Activated CD4-positive, alpha-beta T cell treated with anti-CD3 and anti-CD28 coated beads, Interleukin-2, Interleukin-4, amounts not matched to agents 100 ng/mL and 50 ng/mL, durations not matched to agents 16 hours and 8 hours (primary cell): ENCODE data around the gene RBM20.
"Not testable (repeated sequence)": the region's sequence is repeated elsewhere in the genome, so short reads cannot be mapped to it uniquely, and the experiment has no call there.

Experiments
- DNase-seq: peaks from one replicate; pipeline ENCODE4 v3.0.0-alpha.2; 2020; ENCODE audit warnings: low spot score

RBM20 gene

DNA sequence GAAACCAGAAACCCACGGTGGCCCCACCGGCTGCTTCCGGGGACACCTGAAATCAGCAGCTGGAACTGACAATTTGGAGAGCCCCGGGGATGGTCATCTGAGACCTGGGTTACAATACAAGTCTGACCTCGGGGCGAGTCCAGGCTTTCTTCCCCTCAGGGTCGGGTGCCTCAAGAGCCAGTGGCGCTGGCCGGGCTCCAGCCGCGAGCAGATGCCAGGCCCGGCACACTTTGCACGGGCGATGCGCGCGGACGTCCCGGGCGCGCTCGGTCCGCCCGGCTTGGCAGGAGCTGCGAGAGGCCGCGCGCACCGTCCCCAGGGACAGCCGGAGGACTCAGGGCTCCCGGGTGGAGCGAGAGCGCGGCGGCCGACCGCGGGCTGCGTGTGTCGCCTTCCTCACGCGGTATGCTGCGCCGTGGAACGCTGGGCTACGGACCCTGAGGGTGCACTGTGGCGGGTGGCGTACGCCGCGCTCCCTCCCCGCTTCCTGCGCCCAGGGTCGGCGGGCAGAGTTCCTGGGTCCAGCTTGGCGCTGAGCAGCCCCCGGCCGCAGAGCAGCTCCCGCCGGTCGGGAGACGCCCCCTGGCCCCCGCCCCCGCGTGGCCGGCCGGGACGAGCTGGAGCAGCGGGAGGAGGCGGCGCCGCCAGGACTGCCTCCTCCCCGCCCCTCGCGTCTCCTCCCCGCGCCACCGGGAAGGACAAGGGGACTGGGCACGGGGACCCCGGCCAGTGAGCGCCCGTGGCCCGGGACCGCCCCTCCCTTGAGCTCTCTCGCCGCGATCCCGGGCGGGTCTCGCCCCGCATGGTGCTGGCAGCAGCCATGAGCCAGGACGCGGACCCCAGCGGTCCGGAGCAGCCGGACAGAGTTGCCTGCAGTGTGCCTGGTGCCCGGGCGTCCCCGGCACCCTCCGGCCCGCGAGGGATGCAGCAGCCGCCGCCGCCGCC is at the start of gene RBM20:
Gene RBM20, plus strand, starts transcription at position 684 of the 945 bp plus-strand sequence. Its CDS starts 119 bp downstream, at position 803.
- DNase-seq, result no peak

DNA sequence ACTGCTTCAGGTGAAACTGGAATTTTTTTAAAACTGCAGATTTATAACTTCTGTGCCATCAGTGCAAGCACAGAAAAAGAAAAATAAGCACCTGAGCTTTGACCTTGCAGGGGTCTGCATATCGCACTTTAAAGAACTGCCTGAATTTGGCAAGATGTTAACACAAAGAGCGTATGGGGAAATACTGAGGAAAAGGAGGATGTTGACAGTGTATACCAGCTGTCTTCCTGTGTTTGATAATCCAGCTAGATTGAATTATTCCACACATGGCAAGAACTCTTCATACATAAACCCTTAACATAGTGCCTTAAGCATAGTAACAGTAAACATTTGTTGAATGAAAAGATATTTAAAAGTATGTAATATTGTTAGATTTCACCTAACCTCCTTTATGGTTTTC is 46.7 kb upstream of the RBM20 start:
- DNase-seq, result no peak

DNA sequence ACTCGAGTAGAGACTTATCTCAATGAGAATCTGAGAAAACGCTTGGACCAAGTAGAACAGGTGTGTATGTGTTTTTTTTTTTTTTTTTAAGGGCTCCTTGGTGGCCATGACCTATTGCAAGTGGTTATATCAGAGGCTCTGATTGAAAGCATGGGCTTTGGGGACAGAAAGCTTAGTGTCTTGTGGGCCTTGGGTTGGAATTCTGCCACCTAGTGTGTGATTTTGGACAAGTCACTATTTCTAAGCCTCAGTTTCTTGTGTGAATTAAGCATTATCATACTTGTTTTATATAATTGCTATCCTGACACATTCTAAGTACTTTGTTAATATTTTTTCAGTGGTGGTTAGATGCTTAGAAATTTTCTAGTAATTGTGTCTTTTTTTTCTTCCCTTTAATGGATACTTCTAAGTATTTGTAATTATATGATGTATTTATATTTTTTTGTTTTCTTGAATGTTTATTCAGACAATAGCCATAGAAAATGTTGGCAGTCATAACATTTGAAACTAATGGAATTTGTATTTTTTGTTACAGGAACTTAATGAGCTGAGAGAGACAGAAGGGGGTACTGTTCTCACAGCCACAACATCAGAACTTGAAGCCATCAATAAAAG is 43.5 kb upstream of the RBM20 start:
- DNase-seq, result peak; percentile 61

DNA sequence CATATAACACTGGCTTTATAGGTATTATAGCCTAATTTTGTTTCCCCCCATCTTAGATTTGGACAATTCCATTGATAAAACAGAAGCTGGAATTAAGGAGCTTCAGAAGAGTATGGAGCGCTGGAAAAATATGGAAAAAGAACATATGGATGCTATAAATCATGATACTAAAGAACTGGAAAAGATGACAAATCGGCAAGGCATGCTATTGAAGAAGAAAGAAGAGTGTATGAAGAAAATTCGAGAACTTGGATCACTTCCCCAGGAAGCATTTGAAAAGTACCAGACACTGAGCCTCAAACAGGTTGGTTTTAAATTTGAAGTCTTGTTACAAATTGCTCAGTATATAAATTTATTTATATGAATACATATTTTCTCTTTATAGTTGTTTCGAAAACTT is 42.6 kb upstream of the RBM20 start:
- no peak for DNase-seq

DNA sequence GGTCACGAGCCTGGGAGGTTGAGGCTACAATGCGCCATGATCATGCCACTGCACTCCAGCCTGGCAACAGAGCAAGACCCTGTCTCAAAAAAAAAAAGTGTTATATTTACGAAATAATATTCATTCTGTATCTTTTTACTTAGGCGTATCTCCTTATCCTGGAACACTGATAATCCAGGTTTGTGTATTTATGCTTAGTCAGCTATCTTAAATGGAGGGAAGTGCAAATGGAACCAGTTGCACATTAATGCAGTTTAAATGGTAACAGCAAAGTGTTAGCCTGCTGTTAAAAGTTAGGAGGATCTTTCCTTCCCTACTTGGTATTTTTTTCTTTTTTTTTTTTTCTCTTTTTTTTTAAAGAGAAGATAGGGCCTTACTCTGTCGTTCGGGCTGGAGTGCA is 36.0 kb upstream of the RBM20 start:
- no peak for DNase-seq

DNA sequence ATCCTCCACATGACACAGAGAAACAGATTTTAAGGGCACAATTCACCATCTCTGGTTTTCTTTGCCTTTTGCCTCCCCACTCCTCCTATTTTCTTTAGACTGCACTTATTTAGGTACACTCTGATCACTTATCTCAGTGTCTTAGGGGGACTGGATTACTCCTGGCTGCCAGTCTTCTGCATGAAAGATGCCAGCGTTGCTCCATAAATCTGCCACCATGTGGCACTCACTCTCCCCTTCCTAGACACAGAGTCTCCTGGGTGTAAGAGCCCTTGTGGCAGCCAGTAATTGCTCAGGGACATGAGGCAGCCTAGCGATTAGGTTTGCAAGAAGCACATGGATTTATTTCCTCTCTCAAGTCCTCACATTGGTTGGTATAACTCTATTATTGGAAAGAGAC is 34.5 kb upstream of the RBM20 start:
- no peak for DNase-seq

DNA sequence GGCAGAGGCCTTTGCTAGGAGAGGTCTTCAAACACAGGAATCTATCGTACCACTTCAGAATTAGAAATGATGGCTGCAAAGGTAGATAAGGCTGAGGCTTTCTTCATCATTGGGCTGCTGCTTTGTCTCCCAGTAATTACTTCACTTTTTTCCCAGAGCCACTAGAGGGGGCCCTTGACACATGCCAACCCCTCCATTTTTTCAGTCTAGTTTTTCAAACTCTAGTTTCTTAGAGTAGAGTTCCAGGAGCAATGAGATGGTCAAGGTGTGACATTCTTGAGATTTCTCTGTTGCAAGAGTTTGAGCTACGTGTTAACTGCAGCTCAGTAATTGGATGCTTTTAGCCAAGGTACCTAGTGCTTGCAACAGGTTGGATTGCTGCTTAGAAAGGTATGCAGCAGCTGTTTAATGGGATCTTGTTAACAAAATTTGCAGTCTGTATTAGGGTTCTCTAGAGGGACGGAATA is 33.8 kb upstream of the RBM20 start:
- DNase-seq, result peak; percentile 67

DNA sequence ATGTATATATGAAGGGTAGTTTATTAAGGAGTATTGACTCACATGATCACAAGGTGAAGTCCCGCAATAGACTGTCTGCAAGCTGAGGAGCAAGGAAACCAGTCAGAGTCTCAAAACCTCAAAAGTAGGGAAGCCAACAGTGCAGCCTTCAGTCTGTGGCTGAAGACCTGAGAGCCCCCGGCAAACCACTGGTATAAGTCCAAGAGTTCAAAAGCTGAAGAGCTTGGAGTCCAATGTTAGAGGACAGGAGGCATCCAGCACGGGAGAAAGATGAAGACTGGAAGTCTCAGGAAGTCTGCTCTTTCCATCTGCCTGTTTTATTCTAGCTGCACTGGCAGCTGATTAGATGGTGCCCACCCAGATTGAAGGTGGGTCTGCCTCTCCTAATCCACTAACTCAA is 33.4 kb upstream of the RBM20 start:
- DNase-seq, result not testable (repeated sequence)

DNA sequence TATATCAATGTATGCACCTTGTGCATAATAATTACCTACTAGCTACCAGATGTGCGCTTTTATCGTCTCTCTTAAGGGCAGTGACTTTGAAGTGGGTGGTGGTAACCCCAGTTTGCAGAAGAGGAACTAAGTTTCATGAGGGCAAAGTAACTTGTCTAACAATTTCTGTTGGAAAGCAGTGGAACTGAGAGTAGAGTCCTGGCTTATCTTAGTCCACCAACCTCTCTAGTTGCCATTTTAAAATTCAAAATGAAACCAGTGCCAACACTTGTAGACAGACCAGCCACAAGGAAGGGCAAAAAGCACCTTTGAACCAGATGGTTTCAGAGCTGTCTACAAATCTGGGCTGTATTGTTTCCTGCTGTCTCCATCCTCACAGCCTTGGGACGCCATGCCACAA is 32.0 kb upstream of the RBM20 start:
- peak; percentile 39 for DNase-seq

DNA sequence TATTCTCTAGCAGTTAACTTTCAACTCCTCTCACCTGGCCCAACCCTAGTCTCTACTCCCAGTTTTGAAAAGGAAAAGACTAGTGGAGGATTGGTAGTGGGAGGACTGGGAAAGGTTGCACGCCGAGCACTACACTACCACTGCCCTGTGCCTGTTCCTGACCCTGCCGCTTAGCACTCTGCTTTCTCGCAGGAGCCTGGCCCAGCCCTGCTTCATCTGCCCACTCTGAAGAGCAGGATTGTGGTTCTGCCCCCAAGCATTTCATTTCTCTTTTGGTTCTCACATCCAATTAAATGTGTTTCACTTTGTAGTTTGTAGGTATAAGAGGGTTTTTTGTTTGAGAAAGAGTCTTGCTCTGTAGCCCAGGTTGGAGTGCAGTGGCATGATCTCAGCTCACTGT is 31.5 kb upstream of the RBM20 start:
- no peak for DNase-seq

DNA sequence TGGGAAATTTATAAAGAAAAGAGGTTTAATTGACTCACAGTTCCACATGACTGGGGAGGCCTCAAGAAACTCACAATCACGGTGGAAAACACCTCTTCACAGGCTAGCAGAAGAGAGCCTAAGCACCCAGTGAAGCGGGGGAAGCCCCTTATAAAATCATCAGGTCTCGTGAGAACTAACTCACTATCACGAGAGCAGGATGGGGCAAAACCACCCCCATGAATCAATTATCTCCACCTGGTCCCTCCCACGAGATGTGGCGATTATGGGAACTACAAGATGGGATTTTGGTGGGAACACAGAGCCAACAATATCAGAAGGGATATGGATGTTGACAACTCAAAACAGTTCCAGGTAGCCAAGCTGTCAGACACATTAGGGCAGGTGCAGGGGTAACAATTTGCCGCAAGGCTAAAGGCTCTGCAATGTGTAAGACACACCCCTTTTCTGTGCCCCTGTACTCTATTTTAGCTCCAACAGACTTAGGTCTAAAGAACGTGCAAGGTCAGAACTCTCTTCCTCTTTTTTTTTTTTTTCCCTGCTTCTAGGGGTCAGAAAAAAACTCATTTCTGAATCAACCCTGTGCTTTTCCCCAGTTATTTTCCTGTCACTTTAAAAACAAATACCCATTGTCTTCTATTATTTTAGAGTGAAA is 30.7 kb upstream of the RBM20 start:
- peak; percentile 41 for DNase-seq

DNA sequence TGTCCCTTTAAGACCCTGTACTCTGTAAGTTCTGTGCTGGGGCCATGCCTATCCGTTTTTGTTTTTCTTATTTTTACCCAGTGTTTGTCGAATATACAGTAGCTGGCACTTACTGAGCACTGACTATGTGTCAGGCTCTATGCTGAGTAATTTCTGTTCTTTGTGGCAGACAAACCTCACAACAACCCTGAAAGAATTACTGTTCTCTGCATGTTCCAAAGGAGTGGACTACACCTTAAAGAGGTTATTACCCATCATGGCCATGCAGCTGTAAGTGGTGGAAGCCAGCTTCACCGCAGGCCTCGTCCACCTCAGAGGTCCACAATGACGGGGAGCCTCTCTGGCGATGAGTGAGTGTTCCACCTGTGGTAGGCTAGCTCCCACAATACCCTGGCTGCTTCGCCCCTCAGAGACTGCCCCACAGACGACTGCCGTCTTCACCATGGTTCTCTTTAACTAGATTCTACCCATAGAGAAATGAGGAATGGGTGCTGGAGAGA is 30.1 kb upstream of the RBM20 start:
- peak; percentile 76 for DNase-seq

DNA sequence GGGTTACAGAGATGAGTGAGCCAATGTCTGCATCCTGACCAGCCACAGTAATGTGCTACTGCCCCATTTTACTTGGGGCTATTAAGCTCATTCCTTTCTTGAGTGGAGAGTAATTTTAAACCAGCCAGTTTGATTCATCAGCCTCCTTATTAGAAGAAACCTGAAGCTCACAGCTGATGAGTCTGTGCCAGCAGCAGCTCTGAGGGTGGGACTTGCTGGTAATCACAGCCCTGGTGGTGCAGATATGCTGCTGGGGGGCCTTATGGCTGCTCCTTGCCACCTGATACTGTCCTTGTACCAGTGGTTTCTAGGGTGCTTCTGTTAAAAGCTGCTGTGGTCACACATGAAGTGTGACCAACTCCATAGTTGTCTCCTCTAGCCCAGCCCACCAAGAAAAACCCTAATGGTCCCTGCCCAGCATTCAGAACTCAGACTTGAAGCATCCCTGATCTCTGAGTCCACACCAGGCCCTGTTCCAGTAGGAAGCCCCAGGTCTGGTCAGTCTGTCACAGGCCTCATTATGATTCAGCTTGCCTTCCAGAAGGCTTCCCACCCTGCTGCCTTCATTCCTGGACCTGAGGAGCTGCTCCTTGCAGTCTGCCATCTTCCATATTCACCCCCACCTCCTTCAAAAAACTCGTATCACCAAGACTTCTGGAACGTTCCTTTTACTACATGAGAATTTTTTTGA is 28.9 kb upstream of the RBM20 start:
- no peak for DNase-seq

DNA sequence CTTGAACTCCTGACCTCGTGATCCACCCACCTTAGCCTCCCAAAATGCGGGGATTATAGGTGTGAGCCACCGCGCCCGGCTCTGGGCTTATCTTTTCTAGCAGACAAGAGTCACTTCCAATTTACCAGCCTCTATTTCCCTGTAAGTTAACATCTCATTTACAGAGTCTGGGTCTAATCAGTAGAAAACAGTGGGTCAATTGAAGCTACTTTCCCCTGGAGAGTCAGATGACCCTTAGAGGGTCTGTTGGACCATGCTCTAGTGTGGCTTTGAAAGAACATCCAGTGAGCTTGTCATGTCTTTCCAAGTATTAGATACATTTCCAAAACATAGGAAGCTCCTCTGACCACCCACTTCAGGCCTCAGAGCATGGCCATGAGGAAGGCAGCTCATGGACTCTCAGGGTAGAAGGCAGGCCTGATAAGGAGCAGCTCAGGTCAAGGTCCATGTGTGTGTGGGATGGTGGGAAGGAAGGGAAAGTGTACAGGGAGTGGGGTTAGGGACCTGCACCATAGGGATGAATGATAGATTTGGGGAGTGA is 27.6 kb upstream of the RBM20 start:
- DNase-seq, result no peak

DNA sequence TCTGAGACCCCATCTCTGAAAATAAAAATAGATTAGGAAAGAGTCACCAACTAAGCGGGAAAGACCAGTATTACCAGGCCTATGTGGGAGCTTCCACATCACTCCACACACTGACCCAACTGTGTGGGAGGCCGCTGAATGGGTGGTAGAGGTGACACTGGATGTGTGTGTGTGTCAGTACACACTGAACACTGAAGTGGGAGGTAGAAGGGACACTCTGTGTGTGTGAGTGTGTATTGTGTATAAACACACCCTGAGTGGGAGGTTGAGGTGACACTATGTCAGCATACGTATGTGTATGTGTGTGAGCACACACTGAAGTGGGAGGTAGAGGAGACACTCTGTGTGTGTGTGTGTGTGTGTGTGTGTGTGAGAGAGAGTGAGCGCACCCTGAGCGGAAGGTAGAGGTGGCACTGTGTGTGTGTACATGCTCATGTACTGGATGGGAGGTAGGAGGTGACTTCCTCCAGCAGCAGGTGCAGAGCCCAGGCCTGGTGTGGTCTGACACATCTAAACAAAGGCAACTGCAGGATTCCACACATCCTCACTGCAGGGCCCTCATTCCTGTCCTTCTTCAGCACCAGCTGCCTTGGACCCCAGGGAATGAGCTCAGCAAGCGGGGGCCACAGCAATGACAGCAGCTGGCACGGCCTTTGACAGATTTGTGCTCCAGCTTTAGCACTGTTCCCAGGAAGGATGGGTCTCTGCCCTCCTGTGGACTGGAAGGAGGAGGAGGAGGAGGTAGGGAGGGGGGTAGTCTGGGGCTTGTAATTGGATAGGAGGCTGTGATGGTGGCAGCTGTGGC is 26.5 kb upstream of the RBM20 start:
- no peak for DNase-seq

DNA sequence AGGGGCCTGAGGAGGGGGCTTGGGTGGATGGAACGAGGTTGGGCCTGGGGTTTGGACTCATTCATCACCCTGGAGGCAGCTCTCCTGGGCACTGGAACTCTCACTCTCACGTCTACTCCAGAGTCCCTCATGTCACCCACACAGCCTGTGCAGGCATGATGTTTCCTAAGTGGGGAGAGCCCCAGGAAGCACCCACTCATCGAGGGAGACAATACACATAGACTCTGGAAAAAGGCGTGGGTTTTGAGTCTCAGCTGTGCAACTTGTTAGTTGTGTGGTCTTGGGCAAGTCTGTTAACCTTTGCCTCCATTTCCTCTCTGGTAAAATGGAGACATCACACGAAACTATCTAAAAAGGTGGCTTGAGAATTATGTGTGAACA is 25.9 kb upstream of the RBM20 start:
- DNase-seq, result peak; percentile 15

DNA sequence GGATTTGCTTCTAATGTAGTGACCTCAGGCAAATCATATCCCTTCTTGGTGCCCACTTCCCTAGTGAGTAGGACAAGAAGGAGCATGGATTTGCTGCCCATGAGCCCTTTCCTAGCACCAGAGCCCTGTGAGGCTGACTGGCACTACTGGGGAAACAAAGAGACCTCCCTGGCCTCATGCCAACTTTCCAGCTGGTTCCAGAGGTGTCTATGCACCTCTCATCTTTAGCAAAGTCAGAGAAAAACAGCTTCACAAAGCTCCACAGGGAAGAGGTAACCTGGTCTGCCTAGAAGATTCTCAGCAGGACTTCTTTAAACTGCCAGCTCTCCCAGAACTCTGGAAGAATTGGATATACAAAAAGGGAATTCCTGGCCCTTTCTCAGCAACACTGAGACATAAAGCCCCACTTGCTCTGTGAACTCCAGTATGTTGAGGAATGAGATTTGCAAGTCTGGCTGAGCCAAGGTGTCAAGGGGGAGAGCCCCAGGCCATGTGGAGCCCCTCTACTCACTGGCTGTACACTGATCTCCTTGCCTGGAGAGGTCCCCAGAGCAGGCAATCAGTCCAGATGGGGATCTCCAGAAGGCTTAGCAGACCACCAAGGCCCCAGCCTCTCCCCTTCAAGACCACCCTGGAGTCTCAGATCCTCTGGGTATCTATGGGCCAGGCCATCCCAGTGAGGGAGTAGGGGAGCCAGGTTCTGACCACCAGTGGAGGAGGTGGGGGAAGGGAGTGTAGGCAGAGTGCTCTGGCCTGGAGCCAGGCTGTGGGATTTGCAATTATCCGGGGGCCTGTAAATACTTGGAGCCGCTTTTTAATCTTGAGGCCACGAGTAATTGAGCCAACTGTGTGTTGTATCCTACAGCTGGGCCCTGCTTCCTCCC is 24.4 kb upstream of the RBM20 start:
- DNase-seq, result no peak

DNA sequence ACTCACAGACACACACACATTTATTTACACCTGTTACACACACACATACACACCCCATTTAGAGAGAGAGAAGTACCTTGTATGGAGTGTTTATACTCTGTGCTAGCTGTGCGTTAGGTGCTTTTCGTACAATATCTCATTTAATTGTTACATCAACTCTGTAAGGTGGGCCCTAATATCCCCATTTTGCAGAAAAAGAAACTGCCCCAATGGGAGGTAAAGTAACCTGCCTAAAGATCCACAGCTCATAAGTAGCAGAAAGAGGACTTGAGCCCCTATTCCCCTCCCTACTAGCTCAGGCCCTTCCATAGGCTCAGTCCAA is 23.8 kb upstream of the RBM20 start:
- DNase-seq, result no peak

DNA sequence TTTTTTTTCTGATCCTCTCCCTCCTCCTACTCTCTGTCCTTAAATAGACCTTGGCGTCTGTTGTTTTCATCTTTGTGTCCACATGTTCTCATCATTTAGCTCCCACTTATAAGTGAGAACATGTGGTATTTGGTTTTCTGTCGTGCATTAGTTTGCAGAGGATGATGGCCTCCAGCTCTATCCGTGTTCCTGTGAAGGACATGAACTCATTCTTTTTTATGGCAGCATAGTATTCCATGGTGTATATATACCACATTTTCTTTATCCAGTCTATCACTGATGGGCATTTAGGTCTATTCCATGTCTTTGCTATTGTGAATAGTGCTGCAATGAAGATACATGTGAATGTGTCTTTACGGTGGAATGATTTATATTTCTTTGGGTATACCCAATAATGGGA is 20.8 kb upstream of the RBM20 start:
- DNase-seq, result not testable (repeated sequence)

DNA sequence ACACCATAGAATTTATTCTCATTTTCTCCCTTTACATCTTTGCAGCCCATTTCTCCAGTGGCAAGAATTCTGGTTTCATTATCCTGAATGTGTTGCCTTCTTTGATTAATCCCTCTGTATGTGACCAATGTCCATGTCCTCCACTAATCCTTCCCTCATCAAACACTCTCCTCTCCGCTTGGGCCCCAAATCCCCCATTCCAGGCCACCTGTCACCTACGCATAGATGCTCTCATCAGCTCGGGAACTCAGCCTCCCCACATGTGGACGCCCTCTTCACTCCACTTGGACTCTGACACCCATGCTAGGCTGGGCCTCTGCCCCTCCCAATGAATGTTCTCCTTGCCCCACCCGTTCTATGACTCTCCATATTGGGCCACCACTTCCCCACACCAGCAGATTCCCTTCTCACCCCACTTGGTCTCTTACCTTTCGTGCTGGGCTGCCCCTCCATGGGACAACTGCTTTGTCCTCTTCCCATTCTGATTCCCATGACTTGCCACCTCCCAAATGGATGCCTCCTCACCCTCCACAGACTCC is 18.7 kb upstream of the RBM20 start:
- DNase-seq, result no peak
